HG03064 (cell line): ENCODE results near the gene UBXN10.

Source experiments
- ATAC-seq: cut with Tn5 transposase; IDR thresholded peaks from one replicate; pipeline ENCODE4 v1.9.1; 2021; ENCODE audit warnings: low read depth; ENCODE audit not compliant: unreplicated experiment

The UBXN10 gene, protein sequence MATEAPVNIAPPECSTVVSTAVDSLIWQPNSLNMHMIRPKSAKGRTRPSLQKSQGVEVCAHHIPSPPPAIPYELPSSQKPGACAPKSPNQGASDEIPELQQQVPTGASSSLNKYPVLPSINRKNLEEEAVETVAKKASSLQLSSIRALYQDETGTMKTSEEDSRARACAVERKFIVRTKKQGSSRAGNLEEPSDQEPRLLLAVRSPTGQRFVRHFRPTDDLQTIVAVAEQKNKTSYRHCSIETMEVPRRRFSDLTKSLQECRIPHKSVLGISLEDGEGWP

DNA sequence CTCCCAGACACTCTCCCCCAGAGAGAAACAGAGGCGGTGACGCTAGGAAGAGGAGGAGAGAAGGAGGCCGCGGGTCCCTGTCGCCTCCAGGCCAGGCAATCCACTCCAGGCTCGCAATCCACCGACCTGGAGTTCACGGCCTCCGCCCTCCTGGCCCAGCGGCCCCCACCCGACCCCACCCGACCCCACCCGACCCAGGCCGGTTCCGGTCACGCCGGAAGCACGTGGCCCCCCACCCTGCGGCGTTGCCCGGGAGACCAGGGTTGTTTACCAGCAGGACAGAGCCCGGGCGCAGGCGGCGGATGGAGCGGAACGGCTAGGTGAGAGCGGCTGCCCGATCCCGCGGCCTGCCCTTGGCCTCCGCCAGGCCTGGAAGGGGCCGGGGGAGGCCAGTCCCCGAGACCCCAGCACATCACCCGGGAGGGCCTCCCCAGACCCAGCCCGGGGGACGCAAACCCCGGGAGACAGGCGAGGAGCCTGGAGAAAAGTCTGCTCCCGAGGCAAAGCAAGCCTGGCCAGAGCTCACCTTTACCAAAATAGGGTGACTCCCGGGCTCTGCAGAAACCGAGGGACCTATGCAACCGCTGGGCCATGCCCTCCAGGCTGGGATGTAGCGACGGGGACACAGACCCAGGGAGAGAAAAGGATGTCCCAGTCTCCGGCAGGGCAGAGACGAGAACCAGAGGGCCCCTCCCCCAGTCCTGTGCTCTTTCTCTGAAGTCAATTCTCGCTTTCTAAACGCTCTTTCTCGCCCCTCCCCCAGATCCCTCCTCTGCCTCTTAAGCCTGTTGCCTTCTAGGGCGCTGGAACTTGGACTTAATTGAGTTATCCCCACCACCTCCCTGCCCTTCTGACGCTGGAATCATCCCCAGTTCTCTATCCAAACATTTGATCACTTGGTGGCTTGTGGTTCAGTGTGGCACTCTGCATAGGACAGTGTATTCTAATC lies at the start of gene UBXN10, which contains the start of gene PLA2G2C:
TSS of gene UBXN10 (plus strand) at position 263 of the 949 bp plus-strand sequence. CDS start 4,466 bp downstream, outside the sequence.
TSS of gene PLA2G2C (minus strand) at position 685 of the 949 bp plus-strand sequence. CDS start 9,155 bp downstream, outside the sequence.
- ATAC-seq: no peak

- ATAC-seq: no peak
These were observed 49.6 kb upstream of the UBXN10 start for GRCh38 chr1:20136249-20136648.

DNA sequence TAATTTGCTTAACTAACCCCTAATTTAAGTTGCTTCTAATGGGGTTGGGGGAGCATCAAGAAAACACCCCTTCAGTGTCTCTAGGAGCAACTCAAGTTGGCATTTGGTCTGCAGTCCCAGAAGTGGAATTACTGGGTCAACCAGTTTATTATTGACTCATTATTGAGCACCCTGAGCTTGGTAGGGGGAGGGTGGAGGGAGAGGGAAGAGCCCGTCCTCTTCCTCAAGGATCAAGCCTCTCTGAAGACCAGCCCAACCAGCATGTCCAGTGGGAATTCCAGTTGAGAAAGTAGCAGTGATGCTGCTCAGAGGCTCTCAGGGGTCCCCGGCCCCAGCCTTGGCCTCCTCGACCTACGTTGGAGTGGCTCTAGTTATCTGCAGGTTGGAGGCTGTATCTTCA lies 48.8 kb upstream of the UBXN10 start:
- no peak for ATAC-seq

- ATAC-seq: no peak
These were observed 48.3 kb upstream of the UBXN10 start for GRCh38 chr1:20137604-20138003.

GRCh38 chr1:20138346-20138745 lies 47.5 kb upstream of the UBXN10 start:
- no peak for ATAC-seq

GRCh38 chr1:20138961-20139550 lies 46.8 kb upstream of the UBXN10 start, which contains the start of gene PLA2G2F:
Gene PLA2G2F, plus strand, starts transcription at chr1:20139323. Its CDS starts 105 bp downstream, at chr1:20139428.
- ATAC-seq: no peak

DNA sequence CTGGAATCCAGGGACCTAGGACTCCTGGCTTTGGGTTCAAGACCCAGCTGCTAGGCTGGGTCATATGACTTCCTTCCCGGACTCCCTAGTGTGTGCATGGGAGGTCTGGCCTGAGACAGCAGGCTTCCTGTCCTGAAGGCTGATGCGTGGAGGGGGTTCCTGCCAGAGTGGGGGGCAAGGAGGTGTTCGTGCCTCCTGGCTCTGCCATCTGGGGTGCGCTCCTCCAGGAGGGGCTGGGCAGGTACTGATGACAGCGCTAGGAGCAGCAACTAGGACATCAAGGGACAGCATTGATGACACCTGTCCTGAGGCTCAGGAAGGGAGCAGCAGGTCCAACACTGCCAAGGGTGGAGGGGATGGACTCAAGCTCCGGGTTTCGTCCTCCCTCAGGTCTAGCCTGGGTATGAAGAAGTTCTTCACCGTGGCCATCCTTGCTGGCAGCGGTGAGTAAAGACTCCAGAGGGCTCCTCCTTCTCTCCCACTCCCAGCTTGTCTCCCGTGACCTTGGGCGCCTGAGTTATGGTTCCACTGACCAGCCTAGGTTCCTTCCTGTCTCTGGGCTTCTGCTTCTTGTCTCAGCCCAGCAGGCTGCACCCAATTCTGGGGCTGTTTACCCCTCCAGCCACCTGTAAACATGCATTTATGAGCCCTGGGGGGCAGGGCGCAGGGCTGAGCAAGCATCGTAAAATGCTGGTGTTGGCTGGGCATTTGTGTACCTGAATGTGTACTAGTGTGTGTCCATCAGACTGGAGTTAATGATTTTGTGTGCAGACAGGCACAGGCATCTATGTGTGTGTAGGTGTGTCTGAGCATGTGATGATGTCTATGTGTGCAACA lies 45.9 kb upstream of the UBXN10 start:
- ATAC-seq: no peak

DNA sequence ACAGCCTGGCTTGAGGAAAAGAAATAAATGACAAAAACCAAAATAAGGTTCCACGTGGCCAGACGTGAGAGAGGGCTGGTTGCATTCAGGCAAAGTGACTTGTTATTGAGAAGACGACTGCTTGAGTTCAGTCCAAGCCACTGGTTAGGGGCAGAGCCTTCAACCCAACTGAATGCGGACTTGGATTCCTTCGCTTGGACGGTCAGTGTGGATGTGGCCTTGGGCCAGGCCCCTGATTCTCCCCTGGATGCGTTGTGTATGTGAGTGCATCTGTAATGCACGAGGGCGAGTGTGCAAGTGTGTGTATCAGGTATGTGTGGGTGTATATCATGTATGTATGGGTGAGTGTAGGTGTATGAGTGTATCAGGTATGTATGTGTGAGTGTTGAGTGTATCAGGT lies 44.9 kb upstream of the UBXN10 start:
- no peak for ATAC-seq

DNA sequence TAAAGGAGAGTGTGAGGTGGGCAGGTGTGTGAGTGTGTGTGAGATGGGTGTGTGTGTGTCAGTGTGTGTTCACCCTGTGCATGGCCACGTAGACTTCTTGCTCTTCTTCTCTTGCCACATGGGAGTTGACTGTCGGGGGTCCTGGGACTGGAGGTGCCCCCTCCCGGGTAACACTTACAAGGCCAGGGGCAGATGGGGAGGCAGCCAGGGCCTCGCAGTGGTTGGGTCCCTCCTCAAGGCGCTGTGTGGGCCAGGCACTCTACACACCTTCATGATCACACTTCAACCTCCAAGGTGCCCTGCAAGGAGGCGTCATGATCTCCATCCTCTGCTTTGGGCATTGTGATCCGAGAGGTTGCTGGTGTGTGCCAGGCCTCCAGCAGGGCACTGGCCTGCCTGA lies 44.4 kb upstream of the UBXN10 start:
- ATAC-seq: no peak

DNA sequence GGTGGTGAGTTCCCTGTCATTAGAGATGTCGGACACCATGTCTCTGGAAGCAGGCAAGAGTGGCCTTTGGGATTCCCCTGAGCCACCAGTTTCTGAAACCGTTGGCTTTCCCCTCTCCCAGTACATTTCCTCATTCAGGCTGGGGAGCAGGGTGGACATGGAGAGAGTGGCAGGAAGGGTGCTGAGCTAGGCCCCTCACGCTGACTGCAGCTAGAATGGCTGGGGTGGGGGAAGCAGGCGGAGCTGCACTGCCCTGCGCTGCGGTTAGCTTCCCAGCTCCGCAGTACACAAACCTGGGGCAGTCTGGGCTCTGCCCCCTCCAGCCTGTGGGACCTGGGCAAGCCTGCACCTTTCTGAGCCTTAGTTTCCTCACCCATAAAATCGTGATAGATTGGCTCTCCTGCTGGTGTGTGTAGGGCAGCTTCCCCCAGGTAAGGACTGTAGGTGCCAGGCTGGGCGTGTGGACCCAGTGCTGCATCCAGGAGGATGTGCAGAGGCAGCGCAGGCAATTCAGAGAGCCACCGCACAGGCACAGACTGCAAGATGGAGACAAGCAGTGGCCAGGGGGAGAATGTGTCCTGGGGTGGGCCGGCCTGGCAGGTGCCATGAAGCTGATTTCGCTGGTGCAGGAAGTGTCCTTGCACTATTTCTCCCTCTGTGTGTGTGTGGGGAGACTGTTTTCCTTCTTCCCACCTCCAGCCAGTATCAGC lies 43.7 kb upstream of the UBXN10 start:
- ATAC-seq: no peak

GRCh38 chr1:20143318-20143717 lies 42.6 kb upstream of the UBXN10 start:
- no peak for ATAC-seq

DNA sequence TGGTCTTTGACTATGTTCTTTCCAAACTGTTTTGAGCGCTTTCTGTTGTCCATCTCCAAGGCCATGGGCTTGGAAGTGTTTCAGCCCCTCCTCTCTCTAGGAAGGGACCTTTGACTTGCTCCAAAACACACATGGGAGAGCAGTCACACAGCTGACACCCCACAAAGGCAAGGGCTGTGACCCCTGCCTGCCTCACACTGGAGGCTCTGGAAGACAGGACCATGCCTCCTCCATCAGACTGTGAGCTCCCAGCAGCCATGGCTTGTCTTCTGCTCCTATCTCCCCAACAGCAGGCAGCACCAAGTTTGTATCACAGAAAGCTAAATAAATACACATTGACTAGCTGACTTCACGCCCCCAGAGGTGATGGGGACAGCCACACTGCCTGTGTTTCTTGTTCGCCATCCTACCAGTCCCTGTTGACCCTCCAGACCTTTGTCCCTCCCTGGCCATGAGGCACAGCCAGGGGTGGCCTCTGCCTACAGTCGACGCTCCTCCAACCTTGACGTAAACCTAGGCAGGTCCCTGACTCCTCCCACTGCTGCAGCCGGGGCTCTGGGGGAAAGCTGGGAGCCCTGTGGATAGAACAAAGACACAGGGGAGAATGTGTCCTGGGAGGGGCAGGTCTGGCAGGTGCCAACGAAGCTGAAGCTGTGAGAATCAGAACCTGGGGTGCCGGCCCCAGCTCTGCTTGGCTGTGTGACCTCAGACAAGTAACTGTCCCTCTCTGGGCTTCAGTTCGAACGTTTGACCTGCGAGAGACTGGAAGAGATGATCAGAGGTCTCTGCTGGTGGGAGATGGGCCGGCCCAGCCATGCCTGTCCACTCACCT lies 41.9 kb upstream of the UBXN10 start:
- ATAC-seq: no peak

- ATAC-seq: no peak
These were observed 37.9 kb upstream of the UBXN10 start for GRCh38 chr1:20147846-20148570.

GRCh38 chr1:20148571-20149500 lies 37.1 kb upstream of the UBXN10 start:
- no peak for ATAC-seq

DNA sequence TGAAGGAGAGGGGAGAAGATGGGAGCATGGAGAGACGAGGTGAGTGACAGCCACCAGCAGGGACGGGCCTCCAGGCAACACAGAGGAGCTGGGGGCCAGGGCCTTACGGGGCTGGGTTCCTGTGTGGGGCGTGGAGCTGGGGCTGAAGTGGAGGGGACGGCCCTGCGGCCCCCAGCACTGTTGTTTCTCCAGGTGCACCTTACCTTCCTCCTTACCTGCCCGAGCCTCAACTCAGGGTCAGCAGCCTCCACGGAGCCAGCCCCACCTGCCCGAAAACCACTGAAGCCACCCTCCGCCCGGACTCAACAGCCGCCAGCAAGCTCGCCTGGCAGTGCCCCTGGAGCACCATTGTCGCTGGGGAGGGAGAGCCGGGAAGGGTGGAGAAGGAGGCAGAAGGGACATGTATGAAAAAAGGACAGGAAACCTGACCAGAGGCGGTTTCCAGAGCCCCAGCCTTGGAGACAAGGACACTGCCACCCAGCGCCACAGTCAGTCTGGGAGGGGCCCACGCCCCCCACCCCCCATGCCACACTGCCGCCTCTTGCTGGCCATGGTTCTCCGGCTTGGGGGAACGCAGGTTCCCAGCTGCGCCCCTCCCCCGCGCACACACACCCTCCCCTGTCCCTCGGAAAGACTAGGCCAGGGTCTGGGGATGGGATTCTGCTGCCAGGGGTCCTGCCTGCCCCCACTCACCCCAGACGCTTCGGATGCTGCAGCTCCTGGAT lies 36.1 kb upstream of the UBXN10 start:
- no peak for ATAC-seq

DNA sequence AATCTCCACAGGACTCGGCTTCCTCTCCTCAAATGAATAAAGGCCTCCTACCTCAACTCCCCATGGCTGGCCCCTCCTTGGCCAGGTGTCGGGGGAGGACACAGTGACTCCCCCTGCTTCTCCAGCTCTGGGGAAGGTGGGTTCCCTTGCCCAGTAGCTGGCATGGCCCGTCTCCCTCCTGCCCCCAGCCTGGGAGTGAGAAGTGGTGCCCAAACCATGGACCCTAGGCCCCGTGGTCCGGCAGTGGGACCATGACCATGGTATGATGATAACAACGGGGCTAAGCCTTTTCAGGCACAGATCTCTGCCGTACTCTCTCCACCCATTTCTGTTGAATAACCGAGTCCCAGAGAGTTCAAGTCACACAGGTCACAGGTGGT lies 35.6 kb upstream of the UBXN10 start:
- no peak for ATAC-seq
